NOMO-1 (cell line): Measurements from ENCODE around the gene ATF7.
"Not testable (repeated sequence)": the region's sequence is repeated elsewhere in the genome, so short reads cannot be mapped to it uniquely, and the experiment has no call there.

ENCODE experiments used
- DNase-seq, 2 experiments: peaks; one replicate each; lab custom pipeline; 2025; ENCODE audit not compliant: unreplicated experiment in 2 of 2; lab: John Stamatoyannopoulos, UW

ATF7 gene

GRCh38 chr12:53598971-53599370 lies 27.2 kb downstream of the ATF7 start:
- not testable (repeated sequence) for DNase-seq

DNA sequence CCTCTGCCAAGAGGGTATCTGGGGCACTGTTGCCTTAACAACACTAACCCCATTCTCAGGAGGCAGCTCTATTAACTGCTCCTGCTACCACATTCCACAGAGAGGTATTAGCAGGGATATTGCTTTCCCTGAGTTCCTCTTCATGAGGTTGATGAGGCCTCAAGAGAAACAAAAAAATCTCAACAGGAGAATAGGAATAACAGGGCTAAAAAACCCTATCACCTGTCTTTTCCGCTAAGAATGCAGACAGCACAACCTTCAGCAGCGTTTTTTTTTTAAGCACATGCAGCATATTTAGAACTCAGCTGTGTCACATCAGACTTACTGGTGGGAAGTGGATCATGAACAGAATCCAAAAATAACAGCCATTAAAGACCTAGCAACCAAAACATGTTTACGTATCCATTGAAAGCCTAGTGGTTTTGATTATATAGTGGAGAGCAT lies 29.2 kb downstream of the ATF7 start:
- no peak for DNase-seq

- DNase-seq: no peak
Measured at GRCh38 chr12:53594897-53595615, 31.1 kb downstream of the ATF7 start.

GRCh38 chr12:53593707-53594106 lies 32.5 kb downstream of the ATF7 start:
- no peak for DNase-seq

GRCh38 chr12:53593031-53593430 lies 33.2 kb downstream of the ATF7 start:
- DNase-seq: no peak

GRCh38 chr12:53592426-53592825 lies 33.8 kb downstream of the ATF7 start:
- no peak for DNase-seq

DNA sequence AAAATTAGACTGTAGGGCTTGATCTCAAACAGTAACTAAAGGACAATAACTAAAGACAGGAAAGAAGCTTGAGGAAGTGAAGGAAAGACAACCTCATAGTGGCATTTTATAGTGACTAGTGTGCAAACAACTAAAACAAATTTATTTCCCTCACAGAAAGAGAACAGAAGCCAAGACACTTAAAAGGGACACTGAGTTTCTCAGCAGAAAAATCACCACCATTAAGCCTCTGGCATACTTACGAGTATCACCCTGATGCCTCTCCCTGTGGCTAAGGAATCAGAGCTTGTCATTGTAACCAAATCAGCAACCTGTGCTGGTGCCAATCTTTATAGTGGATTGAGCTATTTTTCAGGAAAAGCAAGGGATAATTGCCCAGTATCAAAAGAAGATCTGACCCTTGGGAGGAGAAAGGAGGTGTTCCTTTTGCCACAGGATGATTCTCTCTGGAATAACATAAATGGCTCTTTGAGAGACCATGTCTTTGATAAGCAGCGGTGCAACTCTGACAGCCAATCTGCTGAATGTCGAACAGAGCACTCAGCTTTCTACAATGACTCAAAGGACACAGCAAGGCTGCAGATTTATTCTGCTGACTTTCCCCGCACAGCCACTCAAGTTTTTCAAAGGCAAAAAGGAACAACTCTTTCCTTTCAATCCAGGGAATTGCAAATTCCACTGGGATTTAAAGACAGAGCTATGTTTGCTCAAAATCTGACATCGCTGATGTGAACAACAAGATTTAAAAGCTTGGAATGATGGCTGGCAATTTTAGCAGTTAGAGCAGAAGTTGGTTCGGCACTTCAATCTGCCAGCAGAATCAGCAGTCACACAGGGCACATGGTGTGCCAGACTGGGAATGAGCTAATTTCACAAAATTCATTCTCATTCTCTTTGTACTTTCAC lies 34.6 kb downstream of the ATF7 start:
- no peak for DNase-seq

DNA sequence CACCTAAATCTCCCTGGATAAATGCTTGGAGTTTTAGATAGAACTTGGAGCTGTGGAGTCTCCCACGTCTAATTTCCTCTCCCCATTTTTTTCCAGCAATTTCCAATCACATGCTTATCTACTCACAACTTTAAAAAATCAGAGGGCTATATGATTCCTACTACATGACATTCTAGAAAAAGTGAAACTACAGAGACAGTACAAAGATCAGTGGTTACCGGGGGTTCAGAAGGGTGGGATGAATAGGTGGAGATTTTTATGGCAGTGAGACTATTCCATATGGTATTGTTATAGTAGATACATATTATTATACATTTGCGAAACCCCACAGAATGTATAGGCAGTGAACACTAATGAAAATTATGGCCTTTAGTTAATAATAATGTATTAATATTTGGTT lies 35.5 kb downstream of the ATF7 start:
- DNase-seq: no peak

DNA sequence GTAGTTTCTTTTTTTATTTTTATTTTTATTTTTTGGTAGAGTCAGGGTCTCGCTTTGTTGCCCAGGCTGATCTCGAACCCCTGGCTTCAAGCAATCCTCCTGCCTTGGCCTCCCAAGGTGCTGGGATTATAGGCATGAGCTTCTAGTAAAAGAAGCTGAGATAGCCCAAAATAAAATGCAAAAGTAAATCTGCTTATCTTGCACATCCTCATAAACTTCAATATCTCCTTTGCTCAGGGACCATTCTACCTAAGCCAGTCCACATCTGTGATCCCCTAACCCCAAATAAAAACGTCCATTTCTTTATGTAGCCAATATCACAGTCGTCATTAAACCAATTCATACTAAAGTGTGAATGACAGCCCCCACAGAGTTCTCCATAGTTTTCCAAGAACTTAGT lies 36.3 kb downstream of the ATF7 start:
- DNase-seq: no peak

GRCh38 chr12:53589423-53589822 lies 36.8 kb downstream of the ATF7 start:
- no peak for DNase-seq

DNA sequence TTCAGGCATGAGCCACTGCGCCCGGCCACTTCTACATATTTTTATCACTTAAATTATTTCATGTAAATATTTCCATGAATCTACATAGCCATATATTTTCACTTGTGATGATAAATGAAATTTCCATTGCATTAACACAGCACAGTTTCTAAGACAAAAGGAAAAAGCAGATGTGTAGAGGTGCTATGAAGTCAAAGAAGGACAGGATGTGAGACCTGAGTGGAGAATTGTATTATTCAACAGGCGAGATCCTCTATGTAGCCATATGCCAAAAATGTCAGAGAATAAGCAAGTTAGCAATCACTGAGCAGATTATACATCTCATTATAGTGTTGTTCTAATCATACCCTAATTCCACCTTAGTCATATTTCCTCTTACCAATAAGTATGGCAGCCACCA lies 38.1 kb downstream of the ATF7 start:
- DNase-seq: no peak

- no peak for DNase-seq
Measured at GRCh38 chr12:53586745-53587144, 39.4 kb downstream of the ATF7 start.

DNA sequence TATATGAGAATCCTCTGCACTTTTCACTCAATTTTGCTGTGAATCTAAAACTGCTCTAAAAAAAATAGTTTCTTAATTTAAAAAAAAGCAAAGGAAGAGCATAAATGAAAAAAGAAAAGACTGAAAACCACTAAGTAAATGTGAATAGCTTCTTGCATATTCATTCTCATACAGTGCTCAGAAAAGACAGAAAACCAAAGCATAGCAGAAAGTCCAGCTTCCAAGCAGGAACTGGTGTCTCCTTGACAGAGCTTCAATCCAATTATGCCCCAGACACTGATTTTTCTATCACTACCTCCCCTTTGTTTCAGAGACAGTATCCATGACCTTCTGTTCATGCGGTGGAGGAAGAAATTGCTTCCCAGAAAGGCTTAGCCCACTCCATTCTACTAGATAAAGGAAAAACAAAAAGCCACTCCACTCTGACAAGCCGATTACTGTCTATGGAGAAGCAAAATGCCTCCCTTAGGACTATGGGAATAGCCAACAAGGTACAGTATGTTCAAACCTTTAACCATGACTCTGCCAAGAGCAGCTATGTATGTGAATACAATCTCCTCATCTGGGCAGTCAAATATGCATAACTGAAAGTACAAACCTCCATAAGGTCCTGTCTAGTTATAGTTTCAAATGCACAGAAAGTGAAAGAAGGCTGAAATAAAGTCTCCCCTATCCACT lies 40.6 kb downstream of the ATF7 start:
- no peak for DNase-seq

DNA sequence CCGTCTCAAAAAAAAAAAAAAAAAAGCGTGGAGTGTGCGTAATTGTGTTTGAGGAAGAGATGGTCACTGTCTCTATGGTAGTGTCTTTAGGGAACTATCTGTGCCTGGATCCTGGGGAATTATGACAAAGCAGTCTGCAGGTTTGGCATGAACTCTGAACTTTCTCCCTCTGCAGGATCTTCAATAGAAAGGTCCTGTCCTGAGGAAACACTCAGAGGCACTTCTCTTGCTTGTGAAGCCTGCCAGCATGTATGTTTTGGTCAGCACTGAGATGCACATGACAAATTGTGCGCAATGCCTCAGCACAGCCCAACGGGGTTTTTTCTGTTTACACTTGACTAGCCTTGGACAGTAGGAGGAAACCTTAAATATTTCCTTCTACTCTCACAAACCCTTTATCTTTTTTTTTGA lies 46.6 kb downstream of the ATF7 start:
- DNase-seq: no peak

DNA sequence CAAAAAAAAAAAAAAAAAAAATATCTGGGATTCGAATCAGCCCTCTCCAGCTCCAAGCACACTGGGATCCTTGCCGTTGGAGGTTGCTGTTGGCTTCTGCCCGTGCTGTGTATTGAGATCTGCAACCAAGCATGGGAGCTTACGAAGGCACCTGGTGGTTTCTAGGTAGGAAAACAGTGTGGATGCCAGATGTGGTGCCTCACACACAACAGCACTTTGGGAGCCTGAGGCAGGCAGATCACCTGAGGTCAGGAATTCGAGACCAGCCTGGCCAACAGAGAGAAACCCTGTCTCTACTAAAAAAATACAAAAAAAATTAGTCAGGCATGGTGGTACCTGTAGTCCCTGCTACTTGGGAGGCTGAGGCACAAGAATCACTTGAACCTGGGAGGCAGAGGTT lies 47.4 kb downstream of the ATF7 start:
- no peak for DNase-seq

DNA sequence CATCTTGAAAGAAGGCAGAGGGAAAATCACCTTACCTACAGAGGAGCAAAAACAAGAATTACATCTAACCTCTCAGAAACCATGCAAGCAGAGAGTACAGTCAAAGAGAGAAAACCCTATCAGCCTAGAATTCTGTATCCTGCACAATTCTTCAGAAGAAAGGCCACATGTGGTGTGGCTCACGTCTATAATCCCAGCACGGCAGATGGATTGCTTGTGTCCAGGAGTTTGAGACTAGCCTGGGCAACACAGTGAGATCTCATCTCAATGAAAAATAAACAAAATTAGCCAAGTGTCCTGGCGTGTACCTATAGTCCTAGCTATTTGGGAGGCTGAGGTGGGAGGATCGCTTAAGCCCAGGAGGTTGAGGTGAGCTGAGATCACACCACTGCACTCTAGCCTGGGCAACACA lies 48.2 kb downstream of the ATF7 start:
- no peak for DNase-seq

DNA sequence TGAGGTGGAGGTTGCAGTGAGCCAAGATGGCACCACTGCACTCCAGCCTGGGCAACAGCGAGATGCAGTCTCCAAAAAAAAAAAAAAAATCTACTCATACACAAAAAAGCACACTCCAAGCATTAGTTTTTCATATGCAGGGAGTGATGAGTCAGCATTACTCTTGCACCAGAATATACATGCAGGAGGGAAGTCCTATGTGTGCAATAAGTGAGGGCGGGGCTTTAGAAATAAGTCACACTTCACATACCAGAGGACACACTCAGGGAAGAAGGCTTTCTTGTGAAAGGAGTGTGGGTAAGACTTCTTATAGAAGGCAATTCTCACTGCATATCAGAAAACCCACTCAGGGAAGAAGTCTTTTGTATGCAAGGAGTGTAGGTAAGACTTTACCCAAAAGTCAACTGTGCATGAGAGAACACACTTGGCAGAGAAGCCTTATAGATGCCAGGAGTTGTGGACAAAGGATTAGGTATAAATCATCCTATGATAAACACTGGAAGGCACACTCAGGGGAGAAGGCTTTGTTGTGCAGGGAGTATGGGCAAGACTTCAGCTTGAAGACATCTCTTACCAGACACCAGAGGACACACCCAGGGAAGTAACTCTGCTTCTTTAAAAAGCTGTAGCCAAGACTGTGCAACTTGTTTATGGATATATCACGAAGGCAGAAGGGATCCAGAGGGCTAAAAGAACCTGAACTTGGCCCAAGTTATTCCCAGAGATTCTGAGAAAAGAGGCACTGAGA lies 50.5 kb downstream of the ATF7 start:
- peak; percentile 39 to 75 for DNase-seq

GRCh38 chr12:53572134-53572758 lies 53.9 kb downstream of the ATF7 start:
- DNase-seq: no peak

GRCh38 chr12:53571295-53571694 lies 54.9 kb downstream of the ATF7 start:
- no peak for DNase-seq

GRCh38 chr12:53568809-53569557 lies 57.2 kb downstream of the ATF7 start:
- DNase-seq: no peak
